K562 (cell line): ENCODE measurements around the gene LCE1A. TPM values are rescaled to one million over a fixed set of nuclear protein-coding genes. Genes with fewer than 3 reads are reported as not detected.

Experiments
- ATAC-seq: fragments of 200-7000 bp; cut with Tn5 transposase; 3 replicates; pipeline ENCODE4 v1.9.1; 2020; ENCODE audit warnings: moderate library complexity
- BruUV-seq: library from RNA; stranded (reverse); fragments of 400-500 nt; replicated peaks from 2 replicates; lab custom pipeline; 2021; lab: Mats Ljungman, UMichigan
- CTCF ChIA-PET: fragments of 300-600 bp; formaldehyde crosslinking; extraction: SDS; loops from one replicate; lab custom pipeline; 2021; ENCODE audit warnings: low intra/inter-chr PET ratio; lab: Yijun Ruan, JAX
- POLR2A ChIA-PET: fragments of 300-600, 350-650 bp; sonication (Branson Sonifier 250); formaldehyde crosslinking; extraction: SDS; loops from one replicate; lab custom pipeline; 2021; ENCODE audit warnings: antibody characterized with exemption, inconsistent platforms; lab: Yijun Ruan, JAX
- DNase-seq, 4 experiments: peaks; one replicate each; pipeline versions ENCODE4 v3.0.0 to v3.0.0-alpha.2; 2011 to 2018; ENCODE audit warnings: low spot score in 3 of 4, mixed read lengths in 3 of 4; ENCODE audit errors: extremely low read depth in 1 of 4
- FAIRE-seq: peaks from 2 replicates; lab custom pipeline; 2011; peaks lifted over from hg19 to GRCh38; lab: Jason Lieb, UNC
- H2AFZ ChIP-seq: 2 replicates; pipeline ENCODE4 v1.6.0; 2011; ENCODE audit warnings: low read depth, low read length, control low read depth, inconsistent platforms
- H3K27ac ChIP-seq: fragments of 200-600 bp; 3 replicates; pipeline ENCODE4 v1.8.0; 2011; ENCODE audit warnings: low read depth, mild to moderate bottlenecking, control low read depth, inconsistent platforms, low read length, moderate library complexity, mixed read lengths; ENCODE audit errors: extremely low read depth
- H3K27me3 ChIP-seq, 2 experiments: fragments of 300-600 bp in 1 of 2; 2 replicates in 1 of 2; 3 replicates in 1 of 2; pipeline versions ENCODE4 v1.6.0 to v1.8.0; 2011; ENCODE audit warnings: inconsistent platforms in 2 of 2, low read length in 2 of 2, mild to moderate bottlenecking in 1 of 2, mixed read lengths in 1 of 2, moderate library complexity in 1 of 2; ENCODE audit not compliant: control insufficient read depth in 2 of 2, insufficient read depth in 2 of 2
- H3K36me3 ChIP-seq: fragments of 300-600 bp; 3 replicates; pipeline ENCODE4 v1.8.0; 2011; ENCODE audit warnings: mild to moderate bottlenecking, low read length, inconsistent platforms; ENCODE audit not compliant: control insufficient read depth, insufficient read depth
- H3K4me1 ChIP-seq, 2 experiments: fragments of 200-600 bp in 1 of 2; replicated peaks in 1 of 2; 2 replicates in 1 of 2; 3 replicates in 1 of 2; pipeline versions ENCODE4 v1.5.1 to v1.8.0; 2011; ENCODE audit warnings: inconsistent platforms in 2 of 2, low read length in 2 of 2, mild to moderate bottlenecking in 1 of 2, mixed read lengths in 1 of 2, moderate library complexity in 1 of 2; ENCODE audit not compliant: control insufficient read depth in 2 of 2, insufficient read depth in 2 of 2
- H3K4me2 ChIP-seq: 2 replicates; pipeline ENCODE4 v1.6.1; 2011; ENCODE audit warnings: low read length, control low read depth, inconsistent platforms, mixed read lengths; ENCODE audit not compliant: insufficient read depth
- H3K4me3 ChIP-seq: fragments of 200-600 bp; sonication (generic), shearing (Covaris generic); 2 replicates; pipeline ENCODE4 v1.5.1; 2016; ENCODE audit warnings: control low read depth, inconsistent platforms
- H3K79me2 ChIP-seq: fragments of 200-600 bp; 3 replicates; pipeline ENCODE4 v1.8.0; 2011; ENCODE audit warnings: low read length, inconsistent platforms; ENCODE audit not compliant: control insufficient read depth, insufficient read depth
- H3K9ac ChIP-seq, 2 experiments: 2 replicates each; pipeline versions ENCODE4 v1.6.0 to v1.6.1; 2011; ENCODE audit warnings: low read depth in 2 of 2, low read length in 2 of 2, control low read depth in 1 of 2, inconsistent platforms in 1 of 2, mild to moderate bottlenecking in 1 of 2, mixed read lengths in 1 of 2; ENCODE audit not compliant: insufficient read depth in 1 of 2
- H3K9me1 ChIP-seq: one replicate; pipeline ENCODE4 v1.6.0; 2011; ENCODE audit warnings: inconsistent platforms, mild to moderate bottlenecking, low read length, moderate library complexity; ENCODE audit not compliant: control insufficient read depth, insufficient read depth
- H3K9me3 ChIP-seq: replicated peaks from 2 replicates; pipeline ENCODE4 v1.5.1; 2011; ENCODE audit warnings: low read depth, low read length, inconsistent platforms; ENCODE audit not compliant: control insufficient read depth, insufficient read depth
- H4K20me1 ChIP-seq: replicated peaks from 2 replicates; pipeline ENCODE4 v1.6.1; 2011; ENCODE audit warnings: low read length, inconsistent platforms, mixed read lengths; ENCODE audit not compliant: control insufficient read depth, insufficient read depth
- ARNT ChIP-seq, 2 experiments: fragments of 450-650 bp; IDR thresholded peaks; 2 replicates each; pipeline ENCODE4 v1.6.1; 2016; ENCODE audit warnings: mild to moderate bottlenecking in 1 of 2
- BRD4 ChIP-seq: fragments of 200-600 bp; sonication (generic); IDR thresholded peaks from 2 replicates; pipeline ENCODE4 v1.6.1; 2017; ENCODE audit warnings: inconsistent platforms
- CEBPB ChIP-seq: fragments of 450-650 bp; IDR thresholded peaks from 2 replicates; pipeline ENCODE4 v1.6.1; 2016; ENCODE audit warnings: missing genetic modification characterization, missing compliant biosample characterization
- DMBX1 ChIP-seq: fragments of 250-450 bp; sonication (Bioruptor Pico); IDR thresholded peaks from 2 replicates; pipeline ENCODE4 v1.8.0; 2022; ENCODE audit warnings: inconsistent platforms, mild to moderate bottlenecking, moderate library complexity, borderline replicate concordance
- ETV1 ChIP-seq: fragments of 450-650 bp; conservative IDR thresholded peaks from 2 replicates; pipeline ENCODE4 v1.6.1; 2016; ENCODE audit warnings: missing genetic modification characterization, control low read depth, low read depth, missing compliant biosample characterization
- FIP1L1 ChIP-seq: fragments of 200-400 bp; formaldehyde crosslinking; IDR thresholded peaks from 2 replicates; pipeline ENCODE4 v1.6.1; 2018; ENCODE audit warnings: mild to moderate bottlenecking, low read depth, low read length; ENCODE audit not compliant: poor library complexity, severe bottlenecking
- HDAC6 ChIP-seq: IDR thresholded peaks from 2 replicates; pipeline ENCODE4 v1.6.1; 2012; ENCODE audit warnings: low read depth, mild to moderate bottlenecking, control low read depth, inconsistent platforms, low read length, moderate library complexity
- MEF2D ChIP-seq: conservative IDR thresholded peaks from 2 replicates; pipeline ENCODE4 v1.6.1; 2016; ENCODE audit warnings: low read depth, missing genetic modification characterization, missing compliant biosample characterization
- NONO ChIP-seq, 2 experiments: fragments of 200-400 bp in 1 of 2; fragments of 450-650 bp in 1 of 2; formaldehyde crosslinking in 1 of 2; IDR thresholded peaks; 2 replicates each; pipeline ENCODE4 v1.6.1; 2017; ENCODE audit warnings: low read depth in 2 of 2, mild to moderate bottlenecking in 2 of 2, moderate library complexity in 2 of 2, low read length in 1 of 2
- POLR2AphosphoS2 ChIP-seq: IDR thresholded peaks from 2 replicates; pipeline ENCODE4 v1.6.1; 2012; ENCODE audit warnings: low read length, improper control_type of control experiment
- RAD21 ChIP-seq, 2 experiments: fragments of 250-450 bp in 1 of 2; fragments of 450-650 bp in 1 of 2; sonication (Bioruptor Pico) in 1 of 2; formaldehyde crosslinking in 1 of 2; IDR thresholded peaks in 1 of 2; conservative IDR thresholded peaks in 1 of 2; 2 replicates each; pipeline versions ENCODE4 v1.4.0 to v1.8.0; 2020 to 2022; ENCODE audit warnings: mild to moderate bottlenecking in 2 of 2, moderate library complexity in 1 of 2
- WGBS: fragments of 100-300 bp; shearing (Covaris generic); methylation state at CpG from one replicate; pipeline ENCODE4 v1.1.6; 2016; ENCODE audit warnings: low coverage, mixed read lengths; ENCODE audit not compliant: insufficient coverage; ENCODE audit errors: missing lambda C conversion rate; 5-methylcytosine and 5-hydroxymethylcytosine counted together
- in situ Hi-C: fragments of 300-500 bp; cut with MboI; formaldehyde crosslinking; loops from 4 replicates; pipeline ENCODE4 v1.15.0; 2018; ENCODE audit warnings: inconsistent platforms, mixed read lengths
- intact Hi-C: fragments of 100-400 bp; cut with micrococcal nuclease; formaldehyde crosslinking; loops from 2 replicates; pipeline ENCODE4 v1.14.2; 2022
- polyA plus RNA-seq, 8 experiments: library from polyadenylated mRNA; depleted of rRNA in 4 of 8; stranded (reverse) in 5 of 8; unstranded in 3 of 8; fragments of >200 nt; fragmentation: Nextera tagmentation in 2 of 8; fragmentation: Illumina TruSeq in 1 of 8; extraction: Ambion mirVana in 2 of 8; extraction: Trizol in 1 of 8; gene quantifications; 2 replicates each; pipeline versions ENCODE4 v1.2.1 to v1.2.3, GENCODE V29; 2011 to 2014; ENCODE audit warnings: inconsistent platforms in 1 of 8, missing spikeins in 1 of 8
- total RNA-seq, 7 experiments: library from RNA; depleted of rRNA in 6 of 7; stranded (reverse); fragments of >200 nt in 6 of 7; fragmentation: Illumina TruSeq in 2 of 7; extraction: Trizol in 2 of 7; gene quantifications; 2 replicates each; pipeline versions ENCODE4 v1.2.1 to v1.2.3, GENCODE V29; 2011 to 2021; ENCODE audit warnings: low replicate concordance in 1 of 7
- TF ChIP-seq, protein P1 (sequence below): fragments of 250-450 bp; sonication (Bioruptor Pico); IDR thresholded peaks from 2 replicates; pipeline ENCODE4 v1.4.0; 2020
- TF ChIP-seq, protein P2 (sequence below), 2 experiments: fragments of 450-650 bp; IDR thresholded peaks; 2 replicates each; pipeline ENCODE4 v1.6.1; 2018; ENCODE audit warnings: mild to moderate bottlenecking in 2 of 2, low read depth in 1 of 2; ENCODE audit not compliant: partially characterized antibody in 2 of 2
- TF ChIP-seq, protein P3 (sequence below), 2 experiments: fragments of 150-350 bp in 1 of 2; IDR thresholded peaks; 2 replicates each; pipeline ENCODE4 v1.6.1; 2012 to 2016; ENCODE audit warnings: low read depth in 2 of 2, low read length in 2 of 2, mild to moderate bottlenecking in 1 of 2, moderate library complexity in 1 of 2

Gene LCE1A
- total and polyA plus RNA-seq, 9 of the 15 experiments (the other 6 are each of a cell fraction or from before 2014, with no cell fraction given) = not detected

DNA sequence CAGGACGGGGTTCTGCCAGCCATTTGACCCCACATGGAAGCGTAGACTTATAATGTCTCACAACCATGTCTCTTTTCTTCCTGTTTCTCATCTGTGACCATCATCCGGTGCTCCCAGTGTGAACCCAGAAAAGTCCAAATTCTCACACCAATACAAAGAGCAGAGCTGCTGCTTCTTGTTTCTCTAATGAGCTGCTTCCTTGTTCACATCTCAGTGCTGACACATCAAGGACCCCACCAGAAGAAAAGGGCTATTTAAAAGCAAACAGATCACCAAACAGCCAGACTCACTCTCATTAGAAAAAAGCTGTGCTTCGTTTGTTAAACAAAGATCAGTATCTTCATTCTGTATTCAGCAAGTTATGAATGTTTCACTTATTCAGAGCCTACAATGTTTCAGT, 31.6 kb upstream of the LCE1A start:
- CTCF ChIA-PET = no interaction called here
- Histone ChIP-seq H3K4me3 (no peak overlapping the region), H3K27me3 (no peaks in the 10 kb centered on the region), H4K20me1 (no peaks in the 10 kb centered on the region), H3K9ac (no peak overlapping the region), H3K36me3 (no peaks in the 10 kb centered on the region), H3K4me1 (no peaks in the 10 kb centered on the region), H2AFZ (no peak overlapping the region), H3K9me1 (no peaks in the 10 kb centered on the region), H3K9me3 (no peaks in the 10 kb centered on the region), H3K4me2 (no peak overlapping the region), H3K79me2 (no peaks in the 10 kb centered on the region), H3K27ac (no peak overlapping the region)
- no peak for ATAC-seq
- BruUV-seq = no TSS peak
- WGBS = 0% methylated on average over 4 of the region's 4 CpGs
- in situ Hi-C loops = no loop called here
- POLR2A ChIA-PET = interaction anchor here (0.8 kb wide), 1 partner anchor 22 kb away, joined by 3 read pairs; no protein-coding TSS in a partner anchor
- no peak for DNase-seq
- FAIRE-seq = no peak
- intact Hi-C loops = no loop called here
- TF ChIP-seq, protein P1, sequence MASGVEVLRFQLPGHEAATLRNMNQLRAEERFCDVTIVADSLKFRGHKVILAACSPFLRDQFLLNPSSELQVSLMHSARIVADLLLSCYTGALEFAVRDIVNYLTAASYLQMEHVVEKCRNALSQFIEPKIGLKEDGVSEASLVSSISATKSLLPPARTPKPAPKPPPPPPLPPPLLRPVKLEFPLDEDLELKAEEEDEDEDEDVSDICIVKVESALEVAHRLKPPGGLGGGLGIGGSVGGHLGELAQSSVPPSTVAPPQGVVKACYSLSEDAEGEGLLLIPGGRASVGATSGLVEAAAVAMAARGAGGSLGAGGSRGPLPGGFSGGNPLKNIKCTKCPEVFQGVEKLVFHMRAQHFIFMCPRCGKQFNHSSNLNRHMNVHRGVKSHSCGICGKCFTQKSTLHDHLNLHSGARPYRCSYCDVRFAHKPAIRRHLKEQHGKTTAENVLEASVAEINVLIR (CRISPR knock-in tag) = no peak
- TF ChIP-seq, protein P2, sequence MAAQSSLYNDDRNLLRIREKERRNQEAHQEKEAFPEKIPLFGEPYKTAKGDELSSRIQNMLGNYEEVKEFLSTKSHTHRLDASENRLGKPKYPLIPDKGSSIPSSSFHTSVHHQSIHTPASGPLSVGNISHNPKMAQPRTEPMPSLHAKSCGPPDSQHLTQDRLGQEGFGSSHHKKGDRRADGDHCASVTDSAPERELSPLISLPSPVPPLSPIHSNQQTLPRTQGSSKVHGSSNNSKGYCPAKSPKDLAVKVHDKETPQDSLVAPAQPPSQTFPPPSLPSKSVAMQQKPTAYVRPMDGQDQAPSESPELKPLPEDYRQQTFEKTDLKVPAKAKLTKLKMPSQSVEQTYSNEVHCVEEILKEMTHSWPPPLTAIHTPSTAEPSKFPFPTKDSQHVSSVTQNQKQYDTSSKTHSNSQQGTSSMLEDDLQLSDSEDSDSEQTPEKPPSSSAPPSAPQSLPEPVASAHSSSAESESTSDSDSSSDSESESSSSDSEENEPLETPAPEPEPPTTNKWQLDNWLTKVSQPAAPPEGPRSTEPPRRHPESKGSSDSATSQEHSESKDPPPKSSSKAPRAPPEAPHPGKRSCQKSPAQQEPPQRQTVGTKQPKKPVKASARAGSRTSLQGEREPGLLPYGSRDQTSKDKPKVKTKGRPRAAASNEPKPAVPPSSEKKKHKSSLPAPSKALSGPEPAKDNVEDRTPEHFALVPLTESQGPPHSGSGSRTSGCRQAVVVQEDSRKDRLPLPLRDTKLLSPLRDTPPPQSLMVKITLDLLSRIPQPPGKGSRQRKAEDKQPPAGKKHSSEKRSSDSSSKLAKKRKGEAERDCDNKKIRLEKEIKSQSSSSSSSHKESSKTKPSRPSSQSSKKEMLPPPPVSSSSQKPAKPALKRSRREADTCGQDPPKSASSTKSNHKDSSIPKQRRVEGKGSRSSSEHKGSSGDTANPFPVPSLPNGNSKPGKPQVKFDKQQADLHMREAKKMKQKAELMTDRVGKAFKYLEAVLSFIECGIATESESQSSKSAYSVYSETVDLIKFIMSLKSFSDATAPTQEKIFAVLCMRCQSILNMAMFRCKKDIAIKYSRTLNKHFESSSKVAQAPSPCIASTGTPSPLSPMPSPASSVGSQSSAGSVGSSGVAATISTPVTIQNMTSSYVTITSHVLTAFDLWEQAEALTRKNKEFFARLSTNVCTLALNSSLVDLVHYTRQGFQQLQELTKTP (IDR thresholded peaks at IDR 0.05; ENCODE audit: low read depth in 1 of 2, partially characterized antibody in 2 of 2) = no peak
- no peak for TF ChIP-seq FIP1L1
- no peak for TF ChIP-seq BRD4
- TF ChIP-seq MEF2D = no peak
- no peak for TF ChIP-seq DMBX1 (CRISPR knock-in tag)
- TF ChIP-seq CEBPB (tag) = no peak
- TF ChIP-seq, protein P3, sequence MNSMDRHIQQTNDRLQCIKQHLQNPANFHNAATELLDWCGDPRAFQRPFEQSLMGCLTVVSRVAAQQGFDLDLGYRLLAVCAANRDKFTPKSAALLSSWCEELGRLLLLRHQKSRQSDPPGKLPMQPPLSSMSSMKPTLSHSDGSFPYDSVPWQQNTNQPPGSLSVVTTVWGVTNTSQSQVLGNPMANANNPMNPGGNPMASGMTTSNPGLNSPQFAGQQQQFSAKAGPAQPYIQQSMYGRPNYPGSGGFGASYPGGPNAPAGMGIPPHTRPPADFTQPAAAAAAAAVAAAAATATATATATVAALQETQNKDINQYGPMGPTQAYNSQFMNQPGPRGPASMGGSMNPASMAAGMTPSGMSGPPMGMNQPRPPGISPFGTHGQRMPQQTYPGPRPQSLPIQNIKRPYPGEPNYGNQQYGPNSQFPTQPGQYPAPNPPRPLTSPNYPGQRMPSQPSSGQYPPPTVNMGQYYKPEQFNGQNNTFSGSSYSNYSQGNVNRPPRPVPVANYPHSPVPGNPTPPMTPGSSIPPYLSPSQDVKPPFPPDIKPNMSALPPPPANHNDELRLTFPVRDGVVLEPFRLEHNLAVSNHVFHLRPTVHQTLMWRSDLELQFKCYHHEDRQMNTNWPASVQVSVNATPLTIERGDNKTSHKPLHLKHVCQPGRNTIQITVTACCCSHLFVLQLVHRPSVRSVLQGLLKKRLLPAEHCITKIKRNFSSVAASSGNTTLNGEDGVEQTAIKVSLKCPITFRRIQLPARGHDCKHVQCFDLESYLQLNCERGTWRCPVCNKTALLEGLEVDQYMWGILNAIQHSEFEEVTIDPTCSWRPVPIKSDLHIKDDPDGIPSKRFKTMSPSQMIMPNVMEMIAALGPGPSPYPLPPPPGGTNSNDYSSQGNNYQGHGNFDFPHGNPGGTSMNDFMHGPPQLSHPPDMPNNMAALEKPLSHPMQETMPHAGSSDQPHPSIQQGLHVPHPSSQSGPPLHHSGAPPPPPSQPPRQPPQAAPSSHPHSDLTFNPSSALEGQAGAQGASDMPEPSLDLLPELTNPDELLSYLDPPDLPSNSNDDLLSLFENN (IDR thresholded peaks at IDR 0.05; ENCODE audit: low read depth in 2 of 2, low read length in 2 of 2) = no peak
- TF ChIP-seq ETV1 (tag) = no peak
- TF ChIP-seq NONO (IDR thresholded peaks at IDR 0.05; ENCODE audit: low read depth in 2 of 2, low read length in 1 of 2) = no peak
- no peak for TF ChIP-seq ARNT (IDR thresholded peaks at IDR 0.05)
- no peak for TF ChIP-seq RAD21 (CRISPR knock-in tag; conservative IDR thresholded peaks at IDR 0.05 in 1 of 2, IDR thresholded peaks at IDR 0.05 in 1 of 2)
- TF ChIP-seq POLR2AphosphoS2 = no peak
- no peak for TF ChIP-seq HDAC6
